SU-DHL-6 (cell line): ENCODE data around the gene LRRFIP1.

Experiments
- H2AFZ ChIP-seq: fragments of 200-600 bp; sonication (generic); 2 replicates; pipeline ENCODE4 v1.6.1; 2014; ENCODE audit warnings: low read depth, mild to moderate bottlenecking, moderate library complexity, mixed read lengths, antibody characterized with exemption, low read length; ENCODE audit not compliant: severe bottlenecking
- H3F3A ChIP-seq: fragments of 200-600 bp; shearing (Covaris generic); 2 replicates; pipeline ENCODE4 v1.6.0; 2016; ENCODE audit warnings: antibody characterized with exemption, mild to moderate bottlenecking; ENCODE audit not compliant: insufficient read depth
- H3K27ac ChIP-seq: fragments of 200-600 bp; sonication (generic); 2 replicates; pipeline ENCODE4 v1.5.1; 2016; ENCODE audit warnings: low read depth, mild to moderate bottlenecking, low read length, moderate library complexity, mixed read lengths
- H3K27me3 ChIP-seq: fragments of 200-600 bp; sonication (generic), shearing (Covaris generic); 2 replicates; pipeline ENCODE4 v1.6.0; 2014; ENCODE audit warnings: mild to moderate bottlenecking, low read length
- H3K36me3 ChIP-seq: fragments of 200-600 bp; sonication (generic); 2 replicates; pipeline ENCODE4 v1.6.1; 2014; ENCODE audit warnings: mild to moderate bottlenecking, low read length, mixed read lengths
- H3K4me2 ChIP-seq: fragments of 300-600, 200-600 bp; shearing (Covaris generic), sonication (generic); 2 replicates; pipeline ENCODE4 v1.6.0; 2014; ENCODE audit warnings: low read length, low read depth, mild to moderate bottlenecking; ENCODE audit not compliant: poor library complexity, severe bottlenecking
- H3K4me3 ChIP-seq: fragments of 200-600 bp; sonication (generic); 2 replicates; pipeline ENCODE4 v1.5.1; 2014; ENCODE audit warnings: antibody characterized with exemption, low read length, mild to moderate bottlenecking, mixed read lengths; ENCODE audit not compliant: insufficient read depth, poor library complexity, severe bottlenecking
- H3K79me2 ChIP-seq: fragments of 200-600 bp; sonication (generic); 2 replicates; pipeline ENCODE4 v1.6.1; 2014; ENCODE audit warnings: mild to moderate bottlenecking, low read length, moderate library complexity; ENCODE audit not compliant: insufficient read depth
- H3K9ac ChIP-seq: fragments of 200-600 bp; sonication (generic); 2 replicates; pipeline ENCODE4 v1.7.0; 2014; ENCODE audit warnings: mild to moderate bottlenecking, low read length
- H3K9me2 ChIP-seq: fragments of 200-600 bp; sonication (generic); replicated peaks from 2 replicates; pipeline ENCODE4 v1.6.1; 2014; ENCODE audit warnings: low read length; ENCODE audit not compliant: insufficient read depth
- H3K9me3 ChIP-seq: fragments of 200-600 bp; sonication (generic); 2 replicates; pipeline ENCODE4 v1.6.1; 2014; ENCODE audit warnings: low read length, mixed read lengths; ENCODE audit not compliant: insufficient read depth
- H4K20me1 ChIP-seq: fragments of 200-600 bp; sonication (generic); 2 replicates; pipeline ENCODE4 v1.6.1; 2014; ENCODE audit warnings: low read depth, mild to moderate bottlenecking, antibody characterized with exemption, low read length, moderate library complexity, mixed read lengths
- EZH2phosphoT487 ChIP-seq: fragments of 200-600 bp; sonication (generic), shearing (Covaris generic); conservative IDR thresholded peaks from 2 replicates; pipeline ENCODE4 v1.6.1; 2018; ENCODE audit warnings: mild to moderate bottlenecking, antibody characterized with exemption, low read length, moderate library complexity, mixed read lengths
- TF ChIP-seq, protein P1 (sequence below): fragments of 200-600 bp; sonication (generic); IDR thresholded peaks from one replicate; pipeline ENCODE4 v1.5.1; 2017; ENCODE audit warnings: antibody characterized with exemption, mild to moderate bottlenecking, low read length, moderate library complexity; ENCODE audit not compliant: insufficient read depth, poor library complexity, severe bottlenecking

The LRRFIP1 gene

DNA sequence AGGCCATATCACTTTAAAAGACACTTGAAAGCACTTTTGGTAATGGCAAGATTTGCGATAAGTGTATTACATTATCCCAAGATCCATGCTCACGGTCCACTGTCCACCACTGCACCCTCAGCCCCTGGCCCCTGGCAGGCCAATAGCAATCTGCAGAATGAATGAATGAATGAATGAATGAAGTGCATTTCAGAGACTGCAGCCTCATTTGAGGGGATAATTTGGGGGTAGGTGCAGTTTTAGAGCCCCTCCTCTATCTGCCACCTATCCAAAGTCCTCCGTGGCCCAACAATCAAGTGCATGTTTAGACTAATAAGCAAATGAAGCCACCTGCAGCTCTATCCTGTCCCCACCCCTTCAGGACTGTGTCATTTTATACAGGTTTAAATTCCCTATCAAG, 169.9 kb downstream of the LRRFIP1 start:
- H3K9me3 ChIP-seq, result no peaks in the 10 kb centered on the region
- no peaks in the 10 kb centered on the region for H3K36me3 ChIP-seq
- H3K79me2 ChIP-seq, result no peaks in the 10 kb centered on the region

DNA sequence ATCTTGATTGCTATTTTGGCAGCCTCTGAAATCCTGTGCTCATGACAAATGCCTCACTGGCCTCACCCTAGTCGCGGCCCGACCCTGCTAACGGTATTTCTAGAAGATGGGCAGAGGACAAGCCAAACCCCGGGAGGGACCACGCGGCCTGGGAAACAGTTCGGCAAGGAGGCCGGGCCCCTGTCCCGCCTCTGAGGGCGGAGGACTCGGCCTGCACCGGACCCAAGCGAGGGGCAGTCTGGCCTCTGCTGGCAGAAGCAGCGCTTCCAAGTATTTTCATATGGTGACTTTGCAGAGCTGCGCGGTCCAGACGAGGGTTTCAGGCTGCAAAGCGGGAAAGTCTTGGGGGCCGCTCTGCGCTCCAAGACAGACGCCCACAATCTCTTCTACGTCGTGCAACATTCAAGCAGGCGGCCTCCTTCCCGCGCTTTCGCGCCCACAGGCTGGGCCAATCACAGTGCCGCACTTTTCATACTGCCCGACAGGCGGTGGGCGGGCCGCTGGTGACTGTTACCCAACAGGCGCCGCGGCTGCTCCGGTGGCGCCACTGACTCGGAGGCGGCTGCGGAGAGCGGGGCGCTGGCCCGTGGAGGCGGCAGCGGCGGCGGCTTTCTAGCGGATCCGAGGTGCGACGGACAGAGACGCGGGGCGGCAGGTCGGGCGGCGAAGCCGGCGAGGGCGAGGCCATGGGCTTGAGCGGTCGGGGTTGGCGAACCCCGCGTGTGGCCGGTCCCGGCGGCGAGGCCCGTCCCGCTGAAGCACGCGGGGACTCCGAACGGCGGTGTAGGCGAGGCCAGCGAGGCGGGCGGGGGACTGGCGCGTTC, 171.1 kb downstream of the LRRFIP1 start, which contains the start of gene RBM44:
TSS of gene RBM44 (plus strand) at position 544 of the 824 bp plus-strand sequence. CDS start 14,831 bp downstream, outside the sequence.
- H3F3A ChIP-seq, result no peaks in the 10 kb centered on the region
- H4K20me1 ChIP-seq, result no peaks in the 10 kb centered on the region
- H3K9me3 ChIP-seq, result no peaks in the 10 kb centered on the region
- no peaks in the 10 kb centered on the region for H3K9me2 ChIP-seq
- H3K36me3 ChIP-seq, result no peaks in the 10 kb centered on the region
- H3K27me3 ChIP-seq, result no peaks in the 10 kb centered on the region
- H3K4me2 ChIP-seq, result no peak within 1 kb of the TSS
- no peaks in the 10 kb centered on the region for H3K79me2 ChIP-seq
- H2AFZ ChIP-seq, result no peak within 1 kb of the TSS
- H3K27ac ChIP-seq, result no peak within 1 kb of the TSS
- H3K4me3 ChIP-seq, result no peak within 1 kb of the TSS
- no peak for TF ChIP-seq EZH2phosphoT487
- TF ChIP-seq, protein P1, sequence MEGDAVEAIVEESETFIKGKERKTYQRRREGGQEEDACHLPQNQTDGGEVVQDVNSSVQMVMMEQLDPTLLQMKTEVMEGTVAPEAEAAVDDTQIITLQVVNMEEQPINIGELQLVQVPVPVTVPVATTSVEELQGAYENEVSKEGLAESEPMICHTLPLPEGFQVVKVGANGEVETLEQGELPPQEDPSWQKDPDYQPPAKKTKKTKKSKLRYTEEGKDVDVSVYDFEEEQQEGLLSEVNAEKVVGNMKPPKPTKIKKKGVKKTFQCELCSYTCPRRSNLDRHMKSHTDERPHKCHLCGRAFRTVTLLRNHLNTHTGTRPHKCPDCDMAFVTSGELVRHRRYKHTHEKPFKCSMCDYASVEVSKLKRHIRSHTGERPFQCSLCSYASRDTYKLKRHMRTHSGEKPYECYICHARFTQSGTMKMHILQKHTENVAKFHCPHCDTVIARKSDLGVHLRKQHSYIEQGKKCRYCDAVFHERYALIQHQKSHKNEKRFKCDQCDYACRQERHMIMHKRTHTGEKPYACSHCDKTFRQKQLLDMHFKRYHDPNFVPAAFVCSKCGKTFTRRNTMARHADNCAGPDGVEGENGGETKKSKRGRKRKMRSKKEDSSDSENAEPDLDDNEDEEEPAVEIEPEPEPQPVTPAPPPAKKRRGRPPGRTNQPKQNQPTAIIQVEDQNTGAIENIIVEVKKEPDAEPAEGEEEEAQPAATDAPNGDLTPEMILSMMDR, result no peak
- no peak within 1 kb of the TSS for H3K9ac ChIP-seq

More for the DNA sequence above, 169.9 kb downstream of the LRRFIP1 start:
- TF ChIP-seq, protein P1, result no peak
- TF ChIP-seq EZH2phosphoT487, result no peak
- H3K27ac ChIP-seq, result no peak overlapping the region
- no peaks in the 10 kb centered on the region for H3K27me3 ChIP-seq
- H4K20me1 ChIP-seq, result no peaks in the 10 kb centered on the region
- no peak overlapping the region for H3K4me2 ChIP-seq
- H3K9me2 ChIP-seq, result no peaks in the 10 kb centered on the region
- no peak overlapping the region for H2AFZ ChIP-seq
- no peaks in the 10 kb centered on the region for H3F3A ChIP-seq
- no peak overlapping the region for H3K9ac ChIP-seq
- no peak overlapping the region for H3K4me3 ChIP-seq

DNA sequence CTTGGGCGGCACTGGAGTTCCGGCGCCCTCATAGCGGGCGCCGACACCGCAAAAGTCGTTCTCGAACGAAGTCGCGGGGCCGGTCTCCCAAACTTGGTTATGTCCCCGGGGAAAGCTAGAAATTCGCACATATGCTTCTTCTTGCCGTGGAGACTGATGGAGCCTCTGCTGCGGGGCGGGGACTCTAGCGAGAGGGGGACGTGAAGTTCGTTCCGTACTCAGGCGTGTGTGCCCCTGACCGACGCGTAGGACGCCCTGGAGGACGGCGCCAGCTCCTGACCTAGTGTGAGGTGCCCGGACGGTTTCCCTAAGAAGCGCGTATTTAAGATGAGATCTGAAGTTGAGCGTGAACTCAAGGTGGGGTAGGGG, 171.7 kb downstream of the LRRFIP1 start:
- TF ChIP-seq, protein P1, result no peak
- no peak for TF ChIP-seq EZH2phosphoT487
- Histone ChIP-seq H3K4me2 (no peak overlapping the region), H3K36me3 (no peaks in the 10 kb centered on the region), H4K20me1 (no peaks in the 10 kb centered on the region), H3K9ac (no peak overlapping the region), H3K27me3 (no peaks in the 10 kb centered on the region), H3K27ac (no peak overlapping the region), H3K9me3 (no peaks in the 10 kb centered on the region), H2AFZ (no peak overlapping the region), H3F3A (no peaks in the 10 kb centered on the region), H3K4me3 (no peak overlapping the region), H3K79me2 (no peaks in the 10 kb centered on the region), H3K9me2 (no peaks in the 10 kb centered on the region)
